Measurements from ENCODE around the gene EPHA2.
A peak's percentile ranks its signal among the peaks of the same experiment; 100 is the strongest.

DNA sequence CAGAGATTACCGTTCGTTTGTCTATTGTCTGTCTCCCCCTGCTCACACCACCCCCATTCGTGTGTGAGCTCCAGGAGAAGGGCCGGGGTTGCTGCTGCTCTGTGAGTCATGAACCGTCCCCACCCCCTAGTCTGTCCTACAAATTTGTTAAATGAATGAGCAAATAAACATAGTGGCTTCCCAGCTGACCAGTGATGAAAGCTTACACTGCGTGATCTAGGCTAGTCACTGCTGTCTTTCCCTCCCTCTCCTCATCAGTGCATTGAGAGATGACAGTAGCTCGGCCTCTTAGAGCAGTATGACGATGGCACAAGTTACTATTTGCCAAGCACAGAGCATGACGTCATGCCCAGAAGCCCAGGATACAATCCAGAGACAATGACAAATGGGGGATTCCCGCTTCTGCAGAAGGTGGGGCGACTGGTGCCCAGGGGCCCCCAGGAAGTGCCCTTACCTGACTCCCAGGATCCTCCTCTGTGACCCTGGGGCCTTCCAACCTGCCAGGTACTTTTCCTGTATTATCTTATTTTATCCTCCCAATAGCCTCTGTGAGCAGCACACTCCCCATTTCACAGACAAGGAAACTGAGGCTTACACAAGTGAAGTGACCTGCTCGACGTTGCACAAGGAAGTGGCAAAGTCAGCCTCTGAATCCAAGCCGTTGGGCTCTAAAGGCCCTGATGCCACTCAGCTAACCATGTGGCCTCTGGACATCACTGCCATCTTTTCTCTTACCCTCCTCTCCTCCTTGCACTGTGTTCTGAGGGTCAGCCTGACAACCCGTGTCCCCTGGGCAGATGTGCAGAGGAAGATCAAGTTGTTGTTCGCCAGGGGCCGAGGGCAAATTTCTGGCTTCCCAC lies 8.6 kb upstream of the EPHA2 start:
- no peak for TF ChIP-seq ATF3 (IDR thresholded peaks at IDR 0.05)
- TF ChIP-seq, protein P1, sequence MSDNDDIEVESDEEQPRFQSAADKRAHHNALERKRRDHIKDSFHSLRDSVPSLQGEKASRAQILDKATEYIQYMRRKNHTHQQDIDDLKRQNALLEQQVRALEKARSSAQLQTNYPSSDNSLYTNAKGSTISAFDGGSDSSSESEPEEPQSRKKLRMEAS (IDR thresholded peaks at IDR 0.05) = no peak
- no peak for TF ChIP-seq CTCF (IDR thresholded peaks at IDR 0.05; ENCODE audit: low read depth, low read length, missing input control)
- no peak for TF ChIP-seq RAD21 (IDR thresholded peaks at IDR 0.05)
- TF ChIP-seq REST (IDR thresholded peaks at IDR 0.05) = no peak
- no peak for TF ChIP-seq EGR1 (IDR thresholded peaks at IDR 0.05; ENCODE audit: low read depth in 2 of 2)
- no peak for TF ChIP-seq HNF4A (conservative IDR thresholded peaks at IDR 0.05)
- TF ChIP-seq, protein P2, sequence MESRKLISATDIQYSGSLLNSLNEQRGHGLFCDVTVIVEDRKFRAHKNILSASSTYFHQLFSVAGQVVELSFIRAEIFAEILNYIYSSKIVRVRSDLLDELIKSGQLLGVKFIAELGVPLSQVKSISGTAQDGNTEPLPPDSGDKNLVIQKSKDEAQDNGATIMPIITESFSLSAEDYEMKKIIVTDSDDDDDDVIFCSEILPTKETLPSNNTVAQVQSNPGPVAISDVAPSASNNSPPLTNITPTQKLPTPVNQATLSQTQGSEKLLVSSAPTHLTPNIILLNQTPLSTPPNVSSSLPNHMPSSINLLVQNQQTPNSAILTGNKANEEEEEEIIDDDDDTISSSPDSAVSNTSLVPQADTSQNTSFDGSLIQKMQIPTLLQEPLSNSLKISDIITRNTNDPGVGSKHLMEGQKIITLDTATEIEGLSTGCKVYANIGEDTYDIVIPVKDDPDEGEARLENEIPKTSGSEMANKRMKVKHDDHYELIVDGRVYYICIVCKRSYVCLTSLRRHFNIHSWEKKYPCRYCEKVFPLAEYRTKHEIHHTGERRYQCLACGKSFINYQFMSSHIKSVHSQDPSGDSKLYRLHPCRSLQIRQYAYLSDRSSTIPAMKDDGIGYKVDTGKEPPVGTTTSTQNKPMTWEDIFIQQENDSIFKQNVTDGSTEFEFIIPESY (IDR thresholded peaks at IDR 0.05) = no peak
- no peak for TF ChIP-seq YY1 (IDR thresholded peaks at IDR 0.05)
- TF ChIP-seq TAF1 (conservative IDR thresholded peaks at IDR 0.05) = no peak
- peak in 1 of 2 donors; percentile 14 for TF ChIP-seq JUND (IDR thresholded peaks at IDR 0.05)
- peak; percentile 26 for TF ChIP-seq SP1 (IDR thresholded peaks at IDR 0.05)
- TF ChIP-seq GABPA (IDR thresholded peaks at IDR 0.05 in 1 of 2, conservative IDR thresholded peaks at IDR 0.05 in 1 of 2) = no peak
- TF ChIP-seq RXRA (IDR thresholded peaks at IDR 0.05) = peak in 1 of 2 donors; percentile 36

All from liver (tissue), 3 donors.